HG02763 (cell line): ENCODE data around the gene PPARD.
"Not testable (repeated sequence)": the region's sequence is repeated elsewhere in the genome, so short reads cannot be mapped to it uniquely, and the experiment has no call there.

Experiments used
- ATAC-seq: cut with Tn5 transposase; IDR thresholded peaks from one replicate; pipeline ENCODE4 v1.9.1; 2021; ENCODE audit warnings: mild to moderate bottlenecking, moderate library complexity; ENCODE audit not compliant: unreplicated experiment

Gene PPARD

GRCh38 chr6:35378261-35378660 is 35.9 kb downstream of the PPARD start:
- no peak for ATAC-seq

GRCh38 chr6:35381132-35381531 is 38.8 kb downstream of the PPARD start:
- ATAC-seq: no peak

- ATAC-seq: no peak
These were observed 39.7 kb downstream of the PPARD start for GRCh38 chr6:35382015-35382414.

GRCh38 chr6:35385457-35386202 is 43.3 kb downstream of the PPARD start:
- no peak for ATAC-seq

GRCh38 chr6:35386989-35387388 is 44.6 kb downstream of the PPARD start:
- ATAC-seq: no peak

GRCh38 chr6:35388030-35388429 is 45.7 kb downstream of the PPARD start:
- no peak for ATAC-seq

GRCh38 chr6:35388772-35389352 is 46.5 kb downstream of the PPARD start:
- ATAC-seq: no peak

- not testable (repeated sequence) for ATAC-seq
These were observed 47.0 kb downstream of the PPARD start for GRCh38 chr6:35389386-35389785.

- no peak for ATAC-seq
These were observed 49.0 kb downstream of the PPARD start for GRCh38 chr6:35391240-35391968.

GRCh38 chr6:35392111-35392702 is 49.8 kb downstream of the PPARD start:
- ATAC-seq: no peak

- no peak for ATAC-seq
These were observed 50.7 kb downstream of the PPARD start for GRCh38 chr6:35392773-35393672.

GRCh38 chr6:35396991-35397390 is 54.6 kb downstream of the PPARD start:
- ATAC-seq: no peak

- ATAC-seq: no peak
These were observed 55.6 kb downstream of the PPARD start for GRCh38 chr6:35397806-35398418.

GRCh38 chr6:35398526-35398925 is 56.2 kb downstream of the PPARD start:
- ATAC-seq: no peak

- ATAC-seq: no peak
These were observed 57.8 kb downstream of the PPARD start for GRCh38 chr6:35400111-35400510.

GRCh38 chr6:35400901-35401311 is 58.5 kb downstream of the PPARD start:
- no peak for ATAC-seq

GRCh38 chr6:35401514-35401913 is 59.2 kb downstream of the PPARD start:
- ATAC-seq: no peak

- peak; percentile 55 for ATAC-seq
These were observed 59.9 kb downstream of the PPARD start for GRCh38 chr6:35402136-35402855.

GRCh38 chr6:35402856-35403191 is 60.5 kb downstream of the PPARD start:
- ATAC-seq: no peak
